Endothelial cell of umbilical vein (primary cell): Measurements from ENCODE around the gene TRIP11.

Experiments
- CTCF ChIP-seq, 2 donors: IDR thresholded peaks; 1 replicate in 1 of 2; 2 replicates in 1 of 2; pipeline ENCODE4 v1.5.1; 2011; ENCODE audit warnings: low read length in 2 of 2, mild to moderate bottlenecking in 2 of 2, moderate library complexity in 2 of 2, control low read depth in 1 of 2, inconsistent platforms in 1 of 2, low read depth in 1 of 2; ENCODE audit not compliant: insufficient read depth in 1 of 2; ENCODE audit errors: extremely low read depth in 1 of 2
- EZH2 ChIP-seq: IDR thresholded peaks from 2 replicates; pipeline ENCODE4 v1.6.1; 2012; ENCODE audit warnings: borderline replicate concordance, low read depth, mild to moderate bottlenecking, moderate library complexity, low read length, inconsistent platforms; ENCODE audit not compliant: severe bottlenecking
- POLR2A ChIP-seq: IDR thresholded peaks from 2 replicates; pipeline ENCODE4 v1.6.1; 2012; ENCODE audit warnings: low read depth, mild to moderate bottlenecking, control low read depth, low read length
- POLR2AphosphoS5 ChIP-seq: IDR thresholded peaks from 2 replicates; pipeline ENCODE4 v1.6.1; 2012; ENCODE audit warnings: low read depth, mild to moderate bottlenecking, control low read depth, low read length, moderate library complexity; ENCODE audit not compliant: insufficient read depth

GRCh38 chr14:91987192-91987591 is 52.7 kb downstream of the TRIP11 start:
- TF ChIP-seq CTCF (IDR thresholded peaks at IDR 0.05; ENCODE audit: extremely low read depth in 1 of 2, insufficient read depth in 1 of 2, low read depth in 1 of 2, low read length in 2 of 2) (no peak), EZH2 (no peak), POLR2A (no peak), POLR2AphosphoS5 (no peak)
